Measurements from ENCODE around the gene FBXO17.
A peak's percentile ranks its signal among the peaks of the same experiment; 100 is the strongest.

The FBXO17 gene

GRCh38 chr19:38929929-38930775, 45.4 kb downstream of the FBXO17 start, which contains the start of gene SARS2:
Gene SARS2, minus strand, starts transcription at chr19:38930763. Its CDS starts 27 bp downstream, at chr19:38930736.
- H3K9me3 ChIP-seq (ENCODE audit: control insufficient read depth, low read length): no peaks in the 10 kb centered on the region
- peaks cover 19% of the 10 kb centered on the region for H3K36me3 ChIP-seq (ENCODE audit: control insufficient read depth, insufficient read depth, low read length)
- no peaks in the 10 kb centered on the region for H3K27me3 ChIP-seq (ENCODE audit: control insufficient read depth, insufficient read depth, low read length, poor library complexity, severe bottlenecking)
- 4% methylated on average over 49 of the region's 49 CpGs for WGBS, 2 experiments
- no peaks in the 10 kb centered on the region for H3K4me1 ChIP-seq (ENCODE audit: control insufficient read depth, insufficient read depth, low read length)
- H3K27ac ChIP-seq (ENCODE audit: insufficient read depth, low read depth, low read length, poor library complexity, severe bottlenecking): peak within 1 kb of the TSS; percentile 95
- H3K4me3 ChIP-seq (ENCODE audit: insufficient read depth, low read depth, low read length): peak within 1 kb of the TSS; percentile 98

GRCh38 chr19:38928391-38929001, 47.0 kb downstream of the FBXO17 start:
- Histone ChIP-seq H3K9me3 (ENCODE audit: control insufficient read depth, low read length) (no peaks in the 10 kb centered on the region), H3K27ac (ENCODE audit: insufficient read depth, low read depth, low read length, poor library complexity, severe bottlenecking) (no peak overlapping the region), H3K36me3 (ENCODE audit: control insufficient read depth, insufficient read depth, low read length) (peaks cover 24% of the 10 kb centered on the region), H3K4me3 (ENCODE audit: insufficient read depth, low read depth, low read length) (no peak overlapping the region), H3K27me3 (ENCODE audit: control insufficient read depth, insufficient read depth, low read length, poor library complexity, severe bottlenecking) (no peaks in the 10 kb centered on the region), H3K4me1 (ENCODE audit: control insufficient read depth, insufficient read depth, low read length) (no peaks in the 10 kb centered on the region)
- 82 to 94% methylated on average over 3 to 4 of the region's 4 CpGs for WGBS, 2 experiments

- Histone ChIP-seq H3K9me3 (ENCODE audit: control insufficient read depth, low read length) (no peaks in the 10 kb centered on the region), H3K27me3 (ENCODE audit: control insufficient read depth, insufficient read depth, low read length, poor library complexity, severe bottlenecking) (no peaks in the 10 kb centered on the region), H3K4me3 (ENCODE audit: insufficient read depth, low read depth, low read length) (no peak overlapping the region), H3K27ac (ENCODE audit: insufficient read depth, low read depth, low read length, poor library complexity, severe bottlenecking) (no peak overlapping the region), H3K36me3 (ENCODE audit: control insufficient read depth, insufficient read depth, low read length) (peaks cover 15% of the 10 kb centered on the region), H3K4me1 (ENCODE audit: control insufficient read depth, insufficient read depth, low read length) (no peaks in the 10 kb centered on the region)
- whole genome bisulfite sequencing, 2 experiments: 94 to 96% methylated on average over 7 of the region's 7 CpGs
Observed at GRCh38 chr19:38924388-38924787, 51.2 kb downstream of the FBXO17 start.

- WGBS, 2 experiments: 92% methylated on average over 5 of the region's 5 CpGs
- Histone ChIP-seq H3K4me1 (ENCODE audit: control insufficient read depth, insufficient read depth, low read length) (no peaks in the 10 kb centered on the region), H3K4me3 (ENCODE audit: insufficient read depth, low read depth, low read length) (no peak overlapping the region), H3K27me3 (ENCODE audit: control insufficient read depth, insufficient read depth, low read length, poor library complexity, severe bottlenecking) (no peaks in the 10 kb centered on the region), H3K27ac (ENCODE audit: insufficient read depth, low read depth, low read length, poor library complexity, severe bottlenecking) (no peak overlapping the region), H3K9me3 (ENCODE audit: control insufficient read depth, low read length) (no peaks in the 10 kb centered on the region), H3K36me3 (ENCODE audit: control insufficient read depth, insufficient read depth, low read length) (peaks cover 15% of the 10 kb centered on the region)
Observed at GRCh38 chr19:38922482-38922881, 53.1 kb downstream of the FBXO17 start.

- no peaks in the 10 kb centered on the region for H3K4me1 ChIP-seq (ENCODE audit: control insufficient read depth, insufficient read depth, low read length)
- no peak overlapping the region for H3K4me3 ChIP-seq (ENCODE audit: insufficient read depth, low read depth, low read length)
- H3K27me3 ChIP-seq (ENCODE audit: control insufficient read depth, insufficient read depth, low read length, poor library complexity, severe bottlenecking): no peaks in the 10 kb centered on the region
- H3K27ac ChIP-seq (ENCODE audit: insufficient read depth, low read depth, low read length, poor library complexity, severe bottlenecking): no peak overlapping the region
- WGBS, 2 experiments: 94 to 95% methylated on average over 20 of the region's 20 CpGs
- H3K9me3 ChIP-seq (ENCODE audit: control insufficient read depth, low read length): no peaks in the 10 kb centered on the region
- peaks cover 15% of the 10 kb centered on the region for H3K36me3 ChIP-seq (ENCODE audit: control insufficient read depth, insufficient read depth, low read length)
Observed at GRCh38 chr19:38921420-38922274, 53.9 kb downstream of the FBXO17 start.

GRCh38 chr19:38920602-38921419, 54.7 kb downstream of the FBXO17 start:
- Histone ChIP-seq H3K4me1 (ENCODE audit: control insufficient read depth, insufficient read depth, low read length) (no peaks in the 10 kb centered on the region), H3K9me3 (ENCODE audit: control insufficient read depth, low read length) (no peaks in the 10 kb centered on the region), H3K36me3 (ENCODE audit: control insufficient read depth, insufficient read depth, low read length) (peaks cover 15% of the 10 kb centered on the region), H3K27me3 (ENCODE audit: control insufficient read depth, insufficient read depth, low read length, poor library complexity, severe bottlenecking) (no peaks in the 10 kb centered on the region), H3K27ac (ENCODE audit: insufficient read depth, low read depth, low read length, poor library complexity, severe bottlenecking) (no peak overlapping the region), H3K4me3 (ENCODE audit: insufficient read depth, low read depth, low read length) (no peak overlapping the region)
- WGBS, 2 experiments: 84 to 89% methylated on average over 14 of the region's 14 CpGs

GRCh38 chr19:38919837-38920601, 55.5 kb downstream of the FBXO17 start:
- no peaks in the 10 kb centered on the region for H3K4me1 ChIP-seq (ENCODE audit: control insufficient read depth, insufficient read depth, low read length)
- no peaks in the 10 kb centered on the region for H3K27me3 ChIP-seq (ENCODE audit: control insufficient read depth, insufficient read depth, low read length, poor library complexity, severe bottlenecking)
- WGBS, 2 experiments: 91% methylated on average over 21 of the region's 21 CpGs
- no peaks in the 10 kb centered on the region for H3K9me3 ChIP-seq (ENCODE audit: control insufficient read depth, low read length)
- no peak overlapping the region for H3K4me3 ChIP-seq (ENCODE audit: insufficient read depth, low read depth, low read length)
- peaks cover 10% of the 10 kb centered on the region for H3K36me3 ChIP-seq (ENCODE audit: control insufficient read depth, insufficient read depth, low read length)
- H3K27ac ChIP-seq (ENCODE audit: insufficient read depth, low read depth, low read length, poor library complexity, severe bottlenecking): no peak overlapping the region

- Histone ChIP-seq H3K4me3 (ENCODE audit: insufficient read depth, low read depth, low read length) (no peak overlapping the region), H3K36me3 (ENCODE audit: control insufficient read depth, insufficient read depth, low read length) (no peaks in the 10 kb centered on the region), H3K27me3 (ENCODE audit: control insufficient read depth, insufficient read depth, low read length, poor library complexity, severe bottlenecking) (no peaks in the 10 kb centered on the region), H3K9me3 (ENCODE audit: control insufficient read depth, low read length) (no peaks in the 10 kb centered on the region), H3K4me1 (ENCODE audit: control insufficient read depth, insufficient read depth, low read length) (no peaks in the 10 kb centered on the region), H3K27ac (ENCODE audit: insufficient read depth, low read depth, low read length, poor library complexity, severe bottlenecking) (no peak overlapping the region)
- WGBS, 2 experiments: 94 to 96% methylated on average over 10 of the region's 10 CpGs
Observed at GRCh38 chr19:38918526-38918925, 57.0 kb downstream of the FBXO17 start.

GRCh38 chr19:38917921-38918491, 57.5 kb downstream of the FBXO17 start:
- H3K27me3 ChIP-seq (ENCODE audit: control insufficient read depth, insufficient read depth, low read length, poor library complexity, severe bottlenecking): no peaks in the 10 kb centered on the region
- whole genome bisulfite sequencing, 2 experiments: 94% methylated on average over 13 of the region's 13 CpGs
- H3K27ac ChIP-seq (ENCODE audit: insufficient read depth, low read depth, low read length, poor library complexity, severe bottlenecking): no peak overlapping the region
- H3K9me3 ChIP-seq (ENCODE audit: control insufficient read depth, low read length): no peaks in the 10 kb centered on the region
- no peaks in the 10 kb centered on the region for H3K36me3 ChIP-seq (ENCODE audit: control insufficient read depth, insufficient read depth, low read length)
- H3K4me1 ChIP-seq (ENCODE audit: control insufficient read depth, insufficient read depth, low read length): no peaks in the 10 kb centered on the region
- H3K4me3 ChIP-seq (ENCODE audit: insufficient read depth, low read depth, low read length): no peak overlapping the region
